GM19372 (cell line): ENCODE results near the gene EGLN1.
A peak's percentile ranks its signal among the peaks of the same experiment; 100 is the strongest.

ENCODE experiments used
- ATAC-seq: cut with Tn5 transposase; IDR thresholded peaks from one replicate; pipeline ENCODE4 v1.9.1; 2021; ENCODE audit warnings: mild to moderate bottlenecking, low read depth, moderate library complexity; ENCODE audit not compliant: unreplicated experiment

Gene EGLN1

GRCh38 chr1:231422798-231423309 lies 767 bp upstream of the EGLN1 start:
- no peak for ATAC-seq

- peak; percentile 25 for ATAC-seq
Measured at GRCh38 chr1:231421546-231421970, 529 bp downstream of the EGLN1 start.

GRCh38 chr1:231420959-231421545 lies 1.0 kb downstream of the EGLN1 start:
- peak; percentile 15 for ATAC-seq

- no peak for ATAC-seq
Measured at GRCh38 chr1:231420299-231420958, 1.7 kb downstream of the EGLN1 start.

GRCh38 chr1:231419738-231420298 lies 2.3 kb downstream of the EGLN1 start:
- no peak for ATAC-seq

- no peak for ATAC-seq
Measured at GRCh38 chr1:231419147-231419546, 2.9 kb downstream of the EGLN1 start.

GRCh38 chr1:231418741-231419107 lies 3.4 kb downstream of the EGLN1 start:
- ATAC-seq = no peak

GRCh38 chr1:231418101-231418740 lies 3.9 kb downstream of the EGLN1 start:
- ATAC-seq = no peak

- no peak for ATAC-seq
Measured at GRCh38 chr1:231417513-231417912, 4.6 kb downstream of the EGLN1 start.

- no peak for ATAC-seq
Measured at GRCh38 chr1:231416901-231417300, 5.2 kb downstream of the EGLN1 start.

GRCh38 chr1:231415018-231415583 lies 7.0 kb downstream of the EGLN1 start:
- no peak for ATAC-seq

GRCh38 chr1:231414260-231415016 lies 7.6 kb downstream of the EGLN1 start:
- no peak for ATAC-seq

- ATAC-seq = no peak
Measured at GRCh38 chr1:231413749-231414082, 8.4 kb downstream of the EGLN1 start.

GRCh38 chr1:231411036-231411531 lies 11.0 kb downstream of the EGLN1 start:
- no peak for ATAC-seq

GRCh38 chr1:231410036-231410612 lies 12.0 kb downstream of the EGLN1 start:
- ATAC-seq = no peak

GRCh38 chr1:231408528-231409094 lies 13.5 kb downstream of the EGLN1 start:
- ATAC-seq = no peak

- no peak for ATAC-seq
Measured at GRCh38 chr1:231407547-231408396, 14.3 kb downstream of the EGLN1 start.

GRCh38 chr1:231407049-231407448 lies 15.0 kb downstream of the EGLN1 start:
- ATAC-seq = no peak

GRCh38 chr1:231404318-231404717 lies 17.8 kb downstream of the EGLN1 start:
- ATAC-seq = no peak
